K562 (cell line): Measurements from ENCODE around the gene METAP1D. TPM values are rescaled to one million over a fixed set of nuclear protein-coding genes. Genes with fewer than 3 reads are reported as not detected.

Experiments used
- CBFB ChIP-seq: sonication (generic); formaldehyde crosslinking; IDR thresholded peaks from 2 replicates; pipeline ENCODE4 v1.4.0; 2020; ENCODE audit warnings: mild to moderate bottlenecking, missing genetic modification reagents
- CHD2 ChIP-seq: IDR thresholded peaks from 2 replicates; pipeline ENCODE4 v1.6.1; 2011; ENCODE audit warnings: low read depth, low read length
- HMGXB4 ChIP-seq: sonication (generic); formaldehyde crosslinking; IDR thresholded peaks from 2 replicates; pipeline ENCODE4 v1.8.1; 2023; ENCODE audit warnings: mild to moderate bottlenecking, missing genetic modification reagents
- KDM2B ChIP-seq: fragments of 250-450 bp; sonication (Bioruptor Pico); IDR thresholded peaks from 2 replicates; pipeline ENCODE4 v1.8.0; 2021; ENCODE audit warnings: mild to moderate bottlenecking, moderate library complexity
- ZFX ChIP-seq: sonication (generic); formaldehyde crosslinking; IDR thresholded peaks from 2 replicates; pipeline ENCODE4 v1.8.0; 2022; ENCODE audit warnings: mild to moderate bottlenecking, missing genetic modification reagents, moderate library complexity
- polyA plus RNA-seq, 8 experiments: library from polyadenylated mRNA; depleted of rRNA in 4 of 8; stranded (reverse) in 5 of 8; unstranded in 3 of 8; fragments of >200 nt; fragmentation: Nextera tagmentation in 2 of 8; fragmentation: Illumina TruSeq in 1 of 8; extraction: Ambion mirVana in 2 of 8; extraction: Trizol in 1 of 8; gene quantifications; 2 replicates each; pipeline versions ENCODE4 v1.2.1 to v1.2.3, GENCODE V29; 2011 to 2014; ENCODE audit warnings: inconsistent platforms in 1 of 8, missing spikeins in 1 of 8
- total RNA-seq, 7 experiments: library from RNA; depleted of rRNA in 6 of 7; stranded (reverse); fragments of >200 nt in 6 of 7; fragmentation: Illumina TruSeq in 2 of 7; extraction: Trizol in 2 of 7; gene quantifications; 2 replicates each; pipeline versions ENCODE4 v1.2.1 to v1.2.3, GENCODE V29; 2011 to 2021; ENCODE audit warnings: low replicate concordance in 1 of 7
- TF ChIP-seq, protein P1 (sequence below), 2 experiments: fragments of 450-650 bp in 1 of 2; sonication (generic) in 1 of 2; formaldehyde crosslinking in 1 of 2; IDR thresholded peaks; 2 replicates each; pipeline versions ENCODE4 v1.7.1 to v1.9.0; 2016 to 2022; ENCODE audit warnings: inconsistent platforms in 1 of 2, mild to moderate bottlenecking in 1 of 2, missing genetic modification reagents in 1 of 2
- TF ChIP-seq, protein P2 (sequence below): IDR thresholded peaks from 2 replicates; pipeline ENCODE4 v1.6.1; 2014; ENCODE audit warnings: antibody characterized with exemption
- TF ChIP-seq, protein P3 (sequence below): sonication (generic); formaldehyde crosslinking; IDR thresholded peaks from 2 replicates; pipeline ENCODE4 v1.8.0; 2022; ENCODE audit warnings: mild to moderate bottlenecking, missing genetic modification reagents

METAP1D gene
- total and polyA plus RNA-seq, 9 of the 15 experiments (the other 6 are each of a cell fraction or from before 2014, with no cell fraction given), result 8.0 to 23.4 (median 15.7) TPM

DNA sequence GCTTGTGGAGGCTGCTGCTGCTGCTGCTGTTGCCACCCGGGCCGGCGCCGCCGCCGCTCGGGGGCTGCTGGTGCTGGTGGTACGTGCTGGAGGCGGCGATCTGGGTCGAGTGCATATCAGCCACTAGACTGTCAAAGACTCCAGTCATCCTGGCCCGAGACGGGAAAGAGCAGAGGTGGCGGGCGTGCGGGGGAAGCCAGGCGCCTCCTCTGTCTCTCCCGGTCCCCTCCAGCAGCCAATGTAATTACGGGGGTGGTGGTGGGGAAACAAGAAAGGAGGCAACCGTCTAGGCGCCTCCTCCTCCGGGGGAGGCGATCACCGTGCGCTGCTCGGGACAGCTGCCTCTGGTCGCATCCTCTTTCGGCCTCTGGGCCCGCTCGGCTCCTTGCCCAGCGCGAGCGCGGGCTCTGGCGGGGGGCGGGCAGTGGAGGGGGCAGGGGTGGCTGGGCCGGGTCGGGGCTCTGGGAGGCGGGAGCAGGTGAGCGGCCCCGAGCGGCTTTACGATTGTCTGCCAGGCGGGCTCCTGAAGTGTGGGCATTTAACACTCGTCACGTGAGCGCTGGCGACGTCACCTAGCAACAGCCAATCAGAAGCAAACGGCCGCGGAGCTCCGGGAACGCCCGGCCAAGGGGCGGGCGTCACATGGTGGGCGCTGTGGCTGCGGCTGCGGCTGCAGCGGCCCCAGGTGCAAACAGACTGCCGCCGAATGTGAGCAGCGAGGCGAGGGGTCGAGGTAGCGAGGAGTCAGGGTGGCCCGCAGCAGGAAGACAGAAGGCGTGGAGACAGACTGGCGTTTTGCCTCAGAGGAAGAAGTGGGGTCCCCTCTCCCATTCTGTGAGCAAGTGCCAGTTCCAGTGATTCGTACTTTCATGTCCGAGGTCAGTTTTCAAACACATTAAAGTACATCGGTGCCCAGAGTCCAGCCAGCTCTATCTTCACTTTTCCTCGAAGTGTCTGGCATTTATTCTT is 102.9 kb downstream of the METAP1D start, which contains the start of gene DLX2 (continued):
- TF ChIP-seq, protein P1, sequence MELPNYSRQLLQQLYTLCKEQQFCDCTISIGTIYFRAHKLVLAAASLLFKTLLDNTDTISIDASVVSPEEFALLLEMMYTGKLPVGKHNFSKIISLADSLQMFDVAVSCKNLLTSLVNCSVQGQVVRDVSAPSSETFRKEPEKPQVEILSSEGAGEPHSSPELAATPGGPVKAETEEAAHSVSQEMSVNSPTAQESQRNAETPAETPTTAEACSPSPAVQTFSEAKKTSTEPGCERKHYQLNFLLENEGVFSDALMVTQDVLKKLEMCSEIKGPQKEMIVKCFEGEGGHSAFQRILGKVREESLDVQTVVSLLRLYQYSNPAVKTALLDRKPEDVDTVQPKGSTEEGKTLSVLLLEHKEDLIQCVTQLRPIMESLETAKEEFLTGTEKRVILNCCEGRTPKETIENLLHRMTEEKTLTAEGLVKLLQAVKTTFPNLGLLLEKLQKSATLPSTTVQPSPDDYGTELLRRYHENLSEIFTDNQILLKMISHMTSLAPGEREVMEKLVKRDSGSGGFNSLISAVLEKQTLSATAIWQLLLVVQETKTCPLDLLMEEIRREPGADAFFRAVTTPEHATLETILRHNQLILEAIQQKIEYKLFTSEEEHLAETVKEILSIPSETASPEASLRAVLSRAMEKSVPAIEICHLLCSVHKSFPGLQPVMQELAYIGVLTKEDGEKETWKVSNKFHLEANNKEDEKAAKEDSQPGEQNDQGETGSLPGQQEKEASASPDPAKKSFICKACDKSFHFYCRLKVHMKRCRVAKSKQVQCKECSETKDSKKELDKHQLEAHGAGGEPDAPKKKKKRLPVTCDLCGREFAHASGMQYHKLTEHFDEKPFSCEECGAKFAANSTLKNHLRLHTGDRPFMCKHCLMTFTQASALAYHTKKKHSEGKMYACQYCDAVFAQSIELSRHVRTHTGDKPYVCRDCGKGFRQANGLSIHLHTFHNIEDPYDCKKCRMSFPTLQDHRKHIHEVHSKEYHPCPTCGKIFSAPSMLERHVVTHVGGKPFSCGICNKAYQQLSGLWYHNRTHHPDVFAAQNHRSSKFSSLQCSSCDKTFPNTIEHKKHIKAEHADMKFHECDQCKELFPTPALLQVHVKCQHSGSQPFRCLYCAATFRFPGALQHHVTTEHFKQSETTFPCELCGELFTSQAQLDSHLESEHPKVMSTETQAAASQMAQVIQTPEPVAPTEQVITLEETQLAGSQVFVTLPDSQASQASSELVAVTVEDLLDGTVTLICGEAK (IDR thresholded peaks at IDR 0.05), result 0 out of 2 replicates have a peak, but pooled peaks have one; percentile 26
- TF ChIP-seq, protein P1 (CRISPR knock-in tag; IDR thresholded peaks at IDR 0.05), result no peak
- TF ChIP-seq, protein P2, sequence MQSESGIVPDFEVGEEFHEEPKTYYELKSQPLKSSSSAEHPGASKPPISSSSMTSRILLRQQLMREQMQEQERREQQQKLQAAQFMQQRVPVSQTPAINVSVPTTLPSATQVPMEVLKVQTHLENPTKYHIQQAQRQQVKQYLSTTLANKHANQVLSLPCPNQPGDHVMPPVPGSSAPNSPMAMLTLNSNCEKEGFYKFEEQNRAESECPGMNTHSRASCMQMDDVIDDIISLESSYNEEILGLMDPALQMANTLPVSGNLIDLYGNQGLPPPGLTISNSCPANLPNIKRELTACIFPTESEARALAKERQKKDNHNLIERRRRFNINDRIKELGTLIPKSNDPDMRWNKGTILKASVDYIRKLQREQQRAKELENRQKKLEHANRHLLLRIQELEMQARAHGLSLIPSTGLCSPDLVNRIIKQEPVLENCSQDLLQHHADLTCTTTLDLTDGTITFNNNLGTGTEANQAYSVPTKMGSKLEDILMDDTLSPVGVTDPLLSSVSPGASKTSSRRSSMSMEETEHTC, result peak; percentile 59; the same call in 1 of the 2 replicates
- TF ChIP-seq, protein P3, sequence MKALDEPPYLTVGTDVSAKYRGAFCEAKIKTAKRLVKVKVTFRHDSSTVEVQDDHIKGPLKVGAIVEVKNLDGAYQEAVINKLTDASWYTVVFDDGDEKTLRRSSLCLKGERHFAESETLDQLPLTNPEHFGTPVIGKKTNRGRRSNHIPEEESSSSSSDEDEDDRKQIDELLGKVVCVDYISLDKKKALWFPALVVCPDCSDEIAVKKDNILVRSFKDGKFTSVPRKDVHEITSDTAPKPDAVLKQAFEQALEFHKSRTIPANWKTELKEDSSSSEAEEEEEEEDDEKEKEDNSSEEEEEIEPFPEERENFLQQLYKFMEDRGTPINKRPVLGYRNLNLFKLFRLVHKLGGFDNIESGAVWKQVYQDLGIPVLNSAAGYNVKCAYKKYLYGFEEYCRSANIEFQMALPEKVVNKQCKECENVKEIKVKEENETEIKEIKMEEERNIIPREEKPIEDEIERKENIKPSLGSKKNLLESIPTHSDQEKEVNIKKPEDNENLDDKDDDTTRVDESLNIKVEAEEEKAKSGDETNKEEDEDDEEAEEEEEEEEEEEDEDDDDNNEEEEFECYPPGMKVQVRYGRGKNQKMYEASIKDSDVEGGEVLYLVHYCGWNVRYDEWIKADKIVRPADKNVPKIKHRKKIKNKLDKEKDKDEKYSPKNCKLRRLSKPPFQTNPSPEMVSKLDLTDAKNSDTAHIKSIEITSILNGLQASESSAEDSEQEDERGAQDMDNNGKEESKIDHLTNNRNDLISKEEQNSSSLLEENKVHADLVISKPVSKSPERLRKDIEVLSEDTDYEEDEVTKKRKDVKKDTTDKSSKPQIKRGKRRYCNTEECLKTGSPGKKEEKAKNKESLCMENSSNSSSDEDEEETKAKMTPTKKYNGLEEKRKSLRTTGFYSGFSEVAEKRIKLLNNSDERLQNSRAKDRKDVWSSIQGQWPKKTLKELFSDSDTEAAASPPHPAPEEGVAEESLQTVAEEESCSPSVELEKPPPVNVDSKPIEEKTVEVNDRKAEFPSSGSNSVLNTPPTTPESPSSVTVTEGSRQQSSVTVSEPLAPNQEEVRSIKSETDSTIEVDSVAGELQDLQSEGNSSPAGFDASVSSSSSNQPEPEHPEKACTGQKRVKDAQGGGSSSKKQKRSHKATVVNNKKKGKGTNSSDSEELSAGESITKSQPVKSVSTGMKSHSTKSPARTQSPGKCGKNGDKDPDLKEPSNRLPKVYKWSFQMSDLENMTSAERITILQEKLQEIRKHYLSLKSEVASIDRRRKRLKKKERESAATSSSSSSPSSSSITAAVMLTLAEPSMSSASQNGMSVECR (CRISPR knock-in tag), result peak; percentile 88
- no peak for TF ChIP-seq KDM2B
- TF ChIP-seq CBFB (CRISPR knock-in tag), result 0 out of 2 replicates have a peak, but pooled peaks have one; percentile 41
- peak; percentile 57 for TF ChIP-seq CHD2
- TF ChIP-seq HMGXB4 (CRISPR knock-in tag), result no peak
- TF ChIP-seq ZFX (CRISPR knock-in tag), result peak; percentile 46; the same call in 1 of the 2 replicates
